GM19397 (cell line): Measurements from ENCODE around the gene BAZ1B.
"Not testable (repeated sequence)": the region's sequence is repeated elsewhere in the genome, so short reads cannot be mapped to it uniquely, and the experiment has no call there.

Experiments used
- ATAC-seq: cut with Tn5 transposase; IDR thresholded peaks from one replicate; pipeline ENCODE4 v1.9.1; 2021; ENCODE audit warnings: mild to moderate bottlenecking, moderate library complexity; ENCODE audit not compliant: unreplicated experiment

The BAZ1B gene

DNA sequence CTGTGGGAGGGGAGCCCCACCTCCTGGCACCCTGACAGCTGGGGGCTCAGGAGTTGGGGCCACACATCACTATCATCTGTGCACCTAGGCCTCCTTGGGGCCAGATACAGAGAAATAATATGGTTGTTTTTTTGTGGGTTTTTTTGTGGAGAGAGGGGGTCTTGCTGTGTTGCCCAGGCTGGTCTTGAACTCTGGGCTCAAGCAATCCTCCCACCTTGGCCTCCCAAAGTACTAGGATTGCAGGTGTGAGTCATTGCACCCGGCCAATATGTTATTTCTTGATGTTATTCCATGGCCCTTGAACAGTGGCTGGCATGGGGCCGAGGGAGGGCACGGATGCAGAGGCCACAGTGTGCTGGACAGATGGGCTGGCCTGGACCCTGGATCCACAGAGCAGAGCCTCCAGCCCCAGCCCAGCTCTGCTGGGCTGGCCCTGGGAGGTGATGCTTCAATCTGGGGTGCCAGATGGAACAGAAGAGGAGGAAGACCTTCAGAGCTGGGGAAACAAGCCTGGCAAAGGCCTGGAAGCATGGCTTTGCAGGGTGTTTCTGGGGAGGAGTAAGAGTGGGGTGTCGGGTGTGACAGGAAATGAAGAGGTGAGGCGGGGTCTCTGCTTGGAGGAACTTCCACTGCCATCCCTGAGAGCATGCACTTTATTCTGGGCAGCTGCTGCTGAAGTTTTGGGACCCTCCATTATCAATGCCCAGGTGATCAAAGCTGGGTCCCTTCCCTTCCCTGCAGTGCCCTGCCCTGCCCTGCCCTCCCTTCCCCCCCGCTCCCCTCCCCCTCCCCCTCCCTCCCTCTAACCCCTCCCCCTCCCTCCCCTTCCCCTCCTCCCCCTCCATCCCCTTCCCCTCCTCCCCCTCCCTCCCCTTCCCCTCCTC, 92.2 kb downstream of the BAZ1B start:
- ATAC-seq, result no peak

DNA sequence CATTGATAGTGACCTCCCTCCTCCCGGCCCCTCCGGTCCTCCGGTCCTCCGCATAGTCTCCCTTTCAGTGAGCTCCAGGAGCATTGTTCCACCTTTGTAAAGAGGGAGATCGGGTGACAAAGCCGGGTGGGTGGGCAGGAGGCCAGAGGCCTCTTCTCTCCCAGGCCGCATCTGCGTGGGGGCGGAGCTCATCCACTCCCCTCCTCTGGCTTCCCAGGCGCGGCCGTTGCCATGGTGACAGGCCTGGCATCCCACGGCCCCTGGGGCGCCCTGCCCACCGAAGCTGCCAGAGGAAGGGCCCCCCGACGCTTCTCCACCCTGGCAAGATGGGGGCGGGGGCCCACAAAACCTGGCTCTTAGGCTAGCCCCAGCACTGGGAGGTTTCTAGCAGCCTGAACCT, 92.9 kb downstream of the BAZ1B start:
- ATAC-seq, result no peak

DNA sequence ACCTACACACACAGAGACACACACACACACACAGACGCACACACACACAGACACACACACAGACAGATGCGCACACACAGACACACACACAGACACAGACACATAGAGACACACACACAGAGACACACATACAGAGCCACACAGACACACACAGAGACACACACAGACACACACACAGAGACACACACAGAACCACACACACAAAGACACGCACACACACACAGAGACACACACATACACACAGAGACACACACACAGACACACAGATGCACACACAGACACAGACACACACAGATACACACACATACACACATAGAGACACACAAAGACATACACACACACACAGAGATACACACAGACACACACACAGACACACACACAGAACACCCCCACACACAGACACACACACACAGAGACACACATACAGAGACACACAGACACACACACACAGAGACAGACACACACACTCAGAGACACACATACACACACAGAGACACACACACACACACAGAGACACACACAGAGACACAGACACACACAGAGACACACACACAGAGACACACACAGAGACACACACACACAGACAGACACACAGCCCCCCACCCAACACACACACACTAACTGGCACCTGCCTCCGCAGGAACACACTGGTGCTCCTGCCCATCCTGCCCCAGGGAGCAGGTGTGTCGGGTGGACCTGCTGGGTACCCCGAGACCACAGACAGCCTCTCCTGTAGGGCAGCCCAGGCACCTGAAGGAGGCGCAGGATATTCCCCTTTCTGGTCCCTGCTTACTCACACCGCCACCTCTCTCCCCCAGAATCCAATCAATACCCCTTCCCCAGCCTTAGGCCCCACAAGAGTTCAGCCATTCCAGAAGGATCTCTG, 93.9 kb downstream of the BAZ1B start:
- ATAC-seq, result no peak

DNA sequence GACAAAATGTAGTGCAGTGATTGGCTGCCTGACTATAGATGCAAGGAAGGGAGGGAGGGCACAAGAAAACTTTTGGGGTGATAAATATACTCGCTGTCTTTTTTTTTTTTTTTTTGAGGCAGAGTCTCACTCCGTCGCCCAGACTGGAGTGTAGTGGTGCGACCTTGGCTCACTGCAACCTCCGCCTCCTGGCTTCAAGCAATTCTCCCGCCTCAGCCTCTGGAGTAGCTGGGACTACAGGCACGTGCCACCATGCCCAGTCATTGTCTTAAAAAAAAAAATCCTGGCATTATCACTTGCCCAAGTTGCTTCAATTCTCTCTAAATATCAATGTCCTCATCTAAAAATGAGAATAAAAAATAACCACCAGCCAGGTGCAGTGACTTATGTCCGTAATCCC, 96.1 kb downstream of the BAZ1B start:
- no peak for ATAC-seq

DNA sequence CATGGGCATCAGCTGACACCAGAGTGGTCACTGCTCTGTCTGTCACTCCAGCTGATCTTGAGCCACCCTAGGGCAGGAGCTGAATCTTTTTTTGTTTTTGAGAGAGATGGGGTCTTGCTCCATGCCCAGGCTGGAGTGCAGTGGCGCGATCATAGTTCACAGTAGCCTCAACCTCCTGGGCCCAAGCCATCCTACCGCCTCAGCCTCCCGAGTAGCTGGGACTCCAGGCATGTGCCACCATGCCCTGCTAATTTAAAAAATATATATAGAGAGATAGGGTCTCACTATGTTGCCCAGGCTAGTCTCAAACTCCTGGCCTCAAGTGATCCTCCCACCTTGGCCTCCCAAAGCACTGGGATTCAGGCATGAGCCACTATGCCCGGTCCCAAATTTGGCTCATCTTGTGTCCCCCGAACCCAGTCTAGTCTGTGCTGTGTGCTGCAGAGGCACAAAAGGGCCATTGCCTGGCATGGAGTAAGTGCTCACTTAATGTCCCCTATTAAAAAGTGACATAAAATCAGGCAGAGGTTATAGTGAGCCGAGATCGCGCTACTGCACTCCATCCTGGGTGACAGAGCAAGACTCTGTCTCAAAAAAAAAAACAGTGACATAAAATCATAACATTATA, 96.6 kb downstream of the BAZ1B start:
- no peak for ATAC-seq

DNA sequence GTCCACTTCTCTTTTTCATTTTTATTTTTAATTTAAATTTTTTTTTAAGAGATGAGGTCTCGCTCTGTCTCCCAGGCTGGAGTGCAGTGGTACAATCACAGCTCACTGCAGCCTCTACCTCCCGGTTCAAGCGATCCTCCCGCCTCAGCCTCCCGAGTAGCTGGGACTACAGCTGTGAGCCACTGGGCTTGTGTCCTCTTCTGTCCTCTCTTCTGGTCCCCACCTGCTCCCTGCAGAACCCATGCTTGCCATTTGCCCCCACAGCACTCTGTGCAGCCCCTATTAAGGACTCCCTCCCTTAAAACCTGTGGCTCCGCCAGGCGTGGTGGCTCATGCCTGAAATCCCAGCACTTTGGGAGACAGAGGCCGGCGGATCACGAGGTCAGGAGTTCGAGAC, 97.6 kb downstream of the BAZ1B start:
- ATAC-seq, result no peak

DNA sequence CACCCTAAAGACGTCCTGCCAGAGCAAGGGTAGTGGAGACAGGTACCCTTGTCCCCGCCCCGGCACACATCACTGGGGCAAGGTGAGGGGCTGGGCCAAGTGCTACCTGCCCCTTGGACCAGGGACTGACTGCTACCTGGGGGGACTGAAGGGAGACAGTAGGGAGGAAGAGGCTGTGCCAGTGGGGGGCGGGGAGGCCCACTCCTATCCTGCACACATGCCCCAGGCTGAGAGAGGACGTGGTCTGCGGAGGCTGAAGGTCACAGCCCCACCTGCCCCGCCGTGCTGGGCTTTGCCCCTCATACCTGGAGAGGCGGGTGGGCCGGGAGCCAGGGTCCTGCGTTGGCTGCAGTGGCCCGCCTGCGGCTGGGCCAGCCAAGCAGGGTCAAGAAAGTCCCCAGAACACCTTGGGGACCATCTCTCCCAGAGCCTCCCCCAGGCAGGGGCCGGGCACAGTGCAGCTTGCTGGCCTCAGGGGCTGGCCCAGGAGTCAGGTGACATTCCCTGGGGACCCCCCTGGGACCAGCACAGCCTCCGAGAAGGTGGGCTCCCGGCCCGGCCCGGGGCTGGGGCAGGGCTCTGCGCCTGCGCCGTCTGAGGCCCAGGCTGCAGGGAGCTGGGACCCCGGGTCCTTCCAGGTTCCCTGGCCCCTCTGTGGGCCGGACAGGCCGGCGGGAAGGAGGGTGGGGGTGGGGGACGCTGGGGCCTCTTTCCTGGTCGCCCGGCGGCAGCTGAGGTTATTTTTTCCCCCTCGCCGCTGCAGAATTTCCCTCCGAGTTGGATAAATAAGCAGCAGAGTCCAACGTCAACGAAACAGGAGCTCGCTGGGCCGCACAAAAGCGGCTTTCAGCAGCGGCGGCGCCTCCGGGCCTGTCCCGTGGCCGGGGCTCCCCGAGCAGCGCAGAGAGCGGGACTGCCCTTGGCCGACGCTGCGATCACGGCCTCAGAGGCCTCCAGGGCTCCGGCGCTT, 98.3 kb downstream of the BAZ1B start:
- no peak for ATAC-seq

DNA sequence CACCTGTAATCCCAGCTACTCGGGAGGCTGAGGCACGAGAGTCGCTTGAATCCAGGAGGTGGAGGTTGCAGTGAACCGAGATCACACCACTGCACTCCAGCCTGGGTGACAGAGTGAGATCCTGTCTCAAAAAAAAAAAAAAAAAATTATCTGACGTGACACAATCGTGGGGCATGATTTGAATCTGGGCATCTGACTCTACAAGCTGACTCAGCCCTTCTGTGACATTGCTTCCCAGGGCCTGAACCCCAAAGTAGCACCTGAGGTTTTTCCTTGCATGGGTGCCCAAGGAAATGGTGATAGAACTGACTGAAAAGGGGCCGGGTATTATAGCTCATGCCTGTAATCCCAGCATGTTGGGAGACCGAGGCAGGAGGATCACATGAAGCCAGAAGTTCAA, 101.5 kb downstream of the BAZ1B start:
- ATAC-seq, result not testable (repeated sequence)

DNA sequence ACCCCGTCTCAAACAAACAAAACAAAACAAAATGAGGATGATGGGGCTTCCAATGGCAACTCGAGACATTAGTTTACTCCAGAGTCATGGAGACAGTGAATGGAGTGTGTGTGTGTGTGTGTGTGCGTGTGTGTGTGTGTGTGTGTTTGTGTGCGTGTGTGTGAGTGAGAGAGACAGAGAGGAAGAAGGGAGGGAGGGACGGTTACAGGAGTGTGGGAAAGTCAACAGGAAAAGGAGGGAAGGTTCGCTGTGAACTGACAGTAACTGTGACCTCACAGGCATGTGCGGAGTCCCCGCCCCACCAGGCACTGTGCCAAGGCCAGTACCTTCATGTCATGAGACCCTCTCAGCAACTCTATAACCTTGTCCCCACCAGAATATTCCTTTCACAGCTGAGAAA, 102.1 kb downstream of the BAZ1B start:
- not testable (repeated sequence) for ATAC-seq

DNA sequence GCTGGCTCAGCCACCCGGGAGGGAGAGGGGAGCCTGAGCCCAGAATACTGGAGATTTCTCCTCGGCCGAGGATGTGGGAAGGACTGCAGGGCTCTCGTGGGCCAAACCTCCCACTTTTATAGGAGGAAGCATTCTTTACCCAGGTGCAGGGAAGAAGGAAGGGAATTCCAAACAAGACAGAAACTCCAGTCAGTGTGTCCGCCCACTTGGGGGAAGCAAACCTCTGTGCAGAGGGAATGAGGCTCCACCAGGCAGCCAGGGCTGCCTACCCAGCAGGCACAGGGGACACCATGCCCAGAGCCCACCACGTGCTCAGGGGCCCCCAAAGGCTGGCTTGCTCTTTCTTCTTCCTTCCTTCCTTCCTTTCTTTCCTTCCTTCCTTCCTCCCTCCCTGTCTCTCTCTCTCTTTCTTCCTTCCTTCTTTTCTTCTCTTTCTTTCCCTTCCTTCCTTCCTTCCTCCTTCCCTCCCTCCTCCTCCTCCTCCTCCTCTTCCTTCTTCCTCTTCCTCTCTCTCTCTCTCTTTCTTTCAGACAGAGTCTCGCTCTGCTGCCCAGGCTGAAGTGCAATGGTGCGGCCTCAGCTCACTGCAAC, 103.9 kb downstream of the BAZ1B start:
- ATAC-seq, result no peak

DNA sequence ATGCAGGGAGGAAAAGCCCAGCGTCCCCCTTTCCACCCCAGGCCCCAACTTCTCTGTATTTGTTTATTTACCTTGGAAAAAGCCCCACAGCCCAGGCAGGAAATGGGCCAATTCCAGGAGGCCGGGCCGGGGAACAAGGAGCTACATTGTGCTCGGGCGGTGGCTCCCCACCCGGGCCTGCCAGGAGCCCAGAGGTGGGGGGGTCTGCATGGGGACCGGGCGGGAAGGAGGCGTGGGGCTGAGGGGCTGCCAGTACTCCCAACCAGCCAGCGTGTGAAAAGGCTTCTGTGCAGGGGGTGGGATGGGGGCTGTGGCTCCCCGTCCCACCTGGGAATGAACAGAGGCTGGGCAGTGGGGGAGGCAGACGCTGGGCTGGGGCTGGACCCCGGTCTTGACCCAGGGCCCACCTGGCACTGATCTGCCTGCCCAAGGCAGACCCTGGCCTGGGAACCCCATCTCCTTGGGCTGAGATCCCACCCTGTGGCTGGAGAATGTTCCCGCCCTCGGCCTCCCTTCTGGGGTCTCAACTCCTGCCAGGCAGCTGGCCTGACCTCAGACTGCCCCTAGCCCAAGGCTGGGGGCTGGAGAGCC, 111.5 kb downstream of the BAZ1B start:
- ATAC-seq, result not testable (repeated sequence)

DNA sequence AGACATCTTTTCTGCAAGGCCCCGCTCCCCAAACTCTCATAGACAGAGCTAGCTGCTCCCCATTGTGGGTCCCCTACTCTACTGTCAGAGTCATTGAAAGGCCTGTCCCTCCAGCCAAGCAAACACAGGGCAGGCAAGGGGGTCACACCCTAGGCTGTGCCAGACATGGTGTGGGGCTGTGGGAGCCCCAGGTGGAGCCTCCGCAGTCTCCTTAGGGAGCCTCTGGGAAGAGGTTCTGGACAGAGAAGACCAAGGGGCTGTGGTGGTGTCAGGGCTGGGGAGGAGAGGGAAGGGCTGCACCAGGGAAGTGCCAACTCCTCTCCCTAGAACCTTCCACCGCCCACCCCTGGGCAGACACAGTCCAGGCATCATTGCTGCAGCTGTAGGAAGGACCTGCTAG, 117.2 kb downstream of the BAZ1B start:
- ATAC-seq, result not testable (repeated sequence)

DNA sequence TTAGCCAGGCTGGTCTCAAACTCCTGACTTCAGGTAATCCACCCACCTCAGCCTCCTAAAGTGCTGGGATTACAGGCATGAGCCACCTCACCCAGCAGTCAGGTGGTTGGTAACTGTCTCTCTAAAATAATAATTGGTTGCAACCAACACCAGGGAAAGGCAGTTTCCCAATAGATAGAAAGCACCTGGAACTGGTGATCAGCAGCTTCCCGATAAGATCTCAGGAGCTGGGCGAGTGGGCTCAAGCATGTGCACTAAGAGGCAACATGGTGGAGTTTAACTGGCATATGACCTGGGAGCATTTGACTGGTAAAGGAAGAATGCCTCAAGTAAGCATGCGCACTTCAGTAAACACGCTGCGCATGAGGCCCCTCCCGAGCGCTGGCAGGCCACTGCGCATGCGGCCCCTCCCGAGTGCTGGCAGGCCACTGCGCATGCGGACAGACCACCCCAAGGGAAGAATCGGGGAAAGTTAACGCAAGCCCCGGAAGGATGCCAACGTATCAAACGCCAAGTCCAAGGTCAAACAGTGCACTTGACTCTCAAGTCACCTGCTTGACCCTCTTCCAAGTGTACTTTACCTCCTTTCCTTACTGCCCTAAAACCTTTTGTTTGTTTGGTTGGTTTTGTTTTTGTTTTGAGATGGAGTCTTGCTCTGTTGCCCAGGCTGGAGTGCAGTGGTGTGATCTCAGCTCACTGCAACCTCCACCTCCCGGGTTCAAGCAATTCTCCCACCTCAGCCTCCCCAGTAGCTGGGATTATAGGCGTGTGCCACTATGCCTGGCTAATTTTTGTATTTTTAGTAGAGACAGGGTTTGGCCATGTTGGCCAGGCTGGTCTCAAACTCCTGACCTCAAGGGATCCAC, 122.7 kb downstream of the BAZ1B start:
- not testable (repeated sequence) for ATAC-seq

DNA sequence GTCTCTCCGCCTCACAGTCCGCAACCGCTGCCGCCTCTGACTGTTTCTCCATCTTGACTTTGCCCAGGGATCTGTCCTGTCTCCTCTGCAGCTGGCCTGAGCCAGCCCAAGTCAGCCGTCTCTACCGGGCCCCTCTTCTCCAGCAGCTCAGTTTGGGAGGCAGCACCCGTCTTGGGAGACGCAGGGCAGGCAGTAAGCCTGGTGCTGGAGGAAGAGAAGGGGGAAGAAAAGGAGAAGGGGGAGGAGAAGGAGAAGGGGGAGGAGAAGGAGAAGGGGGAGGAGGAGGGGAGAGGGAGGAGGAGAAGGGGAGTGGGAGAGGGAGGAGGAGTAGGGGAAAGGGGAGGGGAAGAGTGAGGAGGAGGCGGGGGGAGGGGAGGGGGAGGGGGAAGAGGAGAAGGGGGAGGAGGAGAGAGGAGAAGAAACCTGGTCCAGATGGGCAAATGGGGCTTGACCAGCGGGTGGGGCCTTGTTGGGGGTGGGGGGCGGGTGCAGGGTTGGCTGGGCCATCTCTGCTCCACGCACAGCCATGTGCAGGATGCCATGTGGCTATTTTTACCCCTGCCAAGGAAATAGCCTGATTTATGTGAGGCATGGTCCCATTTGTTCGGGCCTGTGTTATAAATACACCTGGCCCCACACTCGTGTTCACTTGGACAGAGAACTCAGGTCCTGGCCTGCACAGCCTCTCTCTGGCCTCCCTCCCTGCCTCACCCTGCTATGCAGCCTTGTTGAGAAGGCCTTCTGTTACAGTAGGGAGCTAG, 124.4 kb downstream of the BAZ1B start:
- ATAC-seq, result no peak

DNA sequence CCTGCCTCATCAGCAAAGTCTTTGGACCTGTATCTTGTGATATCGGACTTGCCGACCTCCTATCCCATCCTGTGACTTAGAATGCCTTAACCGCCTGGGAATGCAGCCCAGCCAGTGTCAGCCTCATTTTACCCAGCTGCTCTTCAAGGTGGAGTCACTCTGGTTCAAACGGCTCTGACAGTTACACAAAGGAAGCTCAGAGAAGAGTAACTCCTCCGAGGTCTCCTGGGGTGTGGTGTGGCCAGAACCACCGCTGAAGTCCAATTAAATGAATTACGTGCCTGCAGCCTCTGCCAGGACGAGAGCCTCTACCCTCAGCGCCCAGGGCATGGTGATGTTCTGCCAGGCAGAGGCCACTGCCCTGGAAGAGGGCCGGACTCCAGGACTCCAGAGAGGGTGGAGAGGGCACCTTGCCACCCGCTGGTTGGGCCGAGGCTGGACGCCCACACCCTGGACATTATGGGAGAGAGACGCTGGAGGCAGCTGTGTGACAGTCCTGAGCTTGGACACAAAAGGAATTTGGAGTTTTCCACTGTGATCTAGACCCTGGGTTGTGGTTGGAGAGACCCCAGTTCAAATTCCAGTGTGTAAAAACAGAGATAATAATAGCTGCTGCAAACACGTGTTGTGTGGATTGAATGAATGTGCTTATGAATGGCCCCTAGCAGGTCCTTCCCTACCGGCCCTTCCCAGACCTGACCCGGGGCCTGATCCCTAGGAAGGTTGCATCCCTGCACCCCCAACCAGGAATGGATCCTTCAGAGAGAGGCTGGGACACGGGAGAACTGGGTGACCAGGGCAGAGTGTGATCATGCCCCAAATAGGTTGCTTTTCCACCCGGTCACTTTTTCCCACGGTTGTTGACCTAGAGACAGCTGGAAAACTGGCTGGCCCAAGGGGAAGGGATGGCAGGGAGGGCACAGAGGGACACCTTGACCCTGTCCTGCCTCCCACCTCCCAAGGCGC, 126.3 kb downstream of the BAZ1B start:
- ATAC-seq, result no peak

DNA sequence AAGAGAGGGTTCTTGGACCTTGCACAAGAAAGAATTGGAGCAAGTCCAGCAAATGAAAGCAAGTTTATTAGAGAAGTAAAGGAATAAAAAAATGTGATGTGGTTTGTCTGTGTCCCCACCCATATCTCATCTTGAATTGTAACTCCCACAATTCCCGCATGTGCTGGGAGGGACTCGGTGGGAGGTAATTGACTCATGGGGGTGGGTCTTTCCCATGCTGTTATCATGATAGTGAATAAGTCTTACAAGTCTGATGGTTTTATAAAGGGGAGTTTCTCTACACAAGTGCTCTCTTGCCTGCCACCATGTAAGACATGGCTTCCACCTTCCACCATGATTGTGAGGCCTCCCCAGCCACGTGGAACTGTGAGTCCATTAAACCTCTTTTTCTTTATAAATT, 127.7 kb downstream of the BAZ1B start:
- ATAC-seq, result no peak

DNA sequence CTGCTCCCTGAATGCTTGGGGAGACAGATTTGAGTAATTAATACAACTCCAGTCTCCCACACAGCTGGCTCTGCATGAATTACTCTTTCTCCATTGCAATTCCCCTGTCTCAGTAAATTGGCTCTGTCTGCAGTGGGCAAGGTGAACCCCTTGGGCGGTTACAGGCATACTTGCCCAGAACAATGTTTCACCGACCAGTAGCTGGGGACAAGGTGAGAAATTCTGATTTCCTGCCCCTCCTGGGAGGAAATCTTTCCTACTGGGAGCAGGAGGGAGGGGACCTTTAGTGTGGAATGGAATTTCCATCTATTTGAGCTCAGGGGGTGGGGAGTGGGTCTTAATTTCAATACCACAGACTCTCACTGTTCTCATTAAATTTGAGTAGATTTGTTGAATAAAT, 130.7 kb downstream of the BAZ1B start:
- ATAC-seq, result no peak
